Measurements from ENCODE around the gene TENT5C. TPM values are rescaled to one million over a fixed set of nuclear protein-coding genes. Genes with fewer than 3 reads are reported as not detected.
"Not testable (repeated sequence)": the region's sequence is repeated elsewhere in the genome, so short reads cannot be mapped to it uniquely, and the experiment has no call there.

TENT5C gene
- 1 to 10 TPM; 2.4 to 3.7 (median 3.5) TPM for polyA plus RNA-seq (ENCODE audit: insufficient read length in 3 of 3)
- long read RNA-seq, donor 1, full-length matches to known transcripts = 2 of 2 reads
- long read RNA-seq, donor 1, partial matches to known transcripts = 0 of 2 reads
- long read RNA-seq, donor 1, other reads (novel, unspliced or antisense) = 0 of 2 reads
- long read RNA-seq, donor 2 = 0 reads
- long read RNA-seq, donor 3 = 0 reads
- long read RNA-seq, donor 4 = 0 reads
- long read RNA-seq, donor 5 = 0 reads
- long read RNA-seq, donor 6 = 0 reads
- long read RNA-seq, donor 7, full-length matches to known transcripts = 4 of 4 reads
- long read RNA-seq, donor 7, partial matches to known transcripts = 0 of 4 reads
- long read RNA-seq, donor 7, other reads (novel, unspliced or antisense) = 0 of 4 reads
- long read RNA-seq, donor 8, full-length matches to known transcripts = 4 of 4 reads
- long read RNA-seq, donor 8, partial matches to known transcripts = 0 of 4 reads
- long read RNA-seq, donor 8, other reads (novel, unspliced or antisense) = 0 of 4 reads
- long read RNA-seq, donor 9, full-length matches to known transcripts = 1 of 1 reads
- long read RNA-seq, donor 9, partial matches to known transcripts = 0 of 1 reads
- long read RNA-seq, donor 9, other reads (novel, unspliced or antisense) = 0 of 1 reads
- long read RNA-seq, donor 10 = 0 reads
- long read RNA-seq, donor 11, full-length matches to known transcripts = 2 of 2 reads
- long read RNA-seq, donor 11, partial matches to known transcripts = 0 of 2 reads
- long read RNA-seq, donor 11, other reads (novel, unspliced or antisense) = 0 of 2 reads
- long read RNA-seq, donor 12, full-length matches to known transcripts = 1 of 1 reads
- long read RNA-seq, donor 12, partial matches to known transcripts = 0 of 1 reads
- long read RNA-seq, donor 12, other reads (novel, unspliced or antisense) = 0 of 1 reads
- long read RNA-seq, donor 13 = 0 reads
- long read RNA-seq, donor 14 = 0 reads
- long read RNA-seq, donor 15, full-length matches to known transcripts = 2 of 2 reads
- long read RNA-seq, donor 15, partial matches to known transcripts = 0 of 2 reads
- long read RNA-seq, donor 15, other reads (novel, unspliced or antisense) = 0 of 2 reads
- long read RNA-seq, donor 16, full-length matches to known transcripts = 1 of 1 reads
- long read RNA-seq, donor 16, partial matches to known transcripts = 0 of 1 reads
- long read RNA-seq, donor 16, other reads (novel, unspliced or antisense) = 0 of 1 reads

GRCh38 chr1:117605774-117606648 is at the start of gene TENT5C:
TSS of gene TENT5C (plus strand) at chr1:117606048. CDS start at chr1:117622869, 16,821 bp downstream.
- DNase-seq = peak; percentile 97

GRCh38 chr1:117556341-117556740 is 49.5 kb upstream of the TENT5C start:
- DNase-seq = no peak

GRCh38 chr1:117556976-117557375 is 48.9 kb upstream of the TENT5C start:
- no peak for DNase-seq

GRCh38 chr1:117558451-117558850 is 47.4 kb upstream of the TENT5C start:
- not testable (repeated sequence) for DNase-seq

GRCh38 chr1:117559139-117559538 is 46.7 kb upstream of the TENT5C start:
- no peak for DNase-seq

DNA sequence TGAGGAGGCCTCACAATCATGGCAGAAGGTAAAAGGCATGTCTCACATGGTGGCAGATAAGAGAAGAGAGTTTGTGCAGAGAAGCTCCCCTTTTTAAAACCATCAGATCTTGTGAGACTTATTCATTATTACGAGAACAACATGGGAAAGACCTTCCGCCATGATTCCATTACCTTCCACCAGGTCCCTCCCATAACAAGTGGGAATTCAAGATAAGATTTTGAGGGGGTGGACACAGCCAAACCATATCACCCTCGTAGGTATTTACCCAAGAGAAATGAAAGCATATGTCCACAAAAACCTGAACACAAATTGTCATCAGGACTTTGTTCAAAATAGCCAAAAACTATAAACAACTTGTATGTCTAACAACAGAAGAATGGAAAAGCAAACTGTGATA is 45.9 kb upstream of the TENT5C start:
- no peak for DNase-seq

DNA sequence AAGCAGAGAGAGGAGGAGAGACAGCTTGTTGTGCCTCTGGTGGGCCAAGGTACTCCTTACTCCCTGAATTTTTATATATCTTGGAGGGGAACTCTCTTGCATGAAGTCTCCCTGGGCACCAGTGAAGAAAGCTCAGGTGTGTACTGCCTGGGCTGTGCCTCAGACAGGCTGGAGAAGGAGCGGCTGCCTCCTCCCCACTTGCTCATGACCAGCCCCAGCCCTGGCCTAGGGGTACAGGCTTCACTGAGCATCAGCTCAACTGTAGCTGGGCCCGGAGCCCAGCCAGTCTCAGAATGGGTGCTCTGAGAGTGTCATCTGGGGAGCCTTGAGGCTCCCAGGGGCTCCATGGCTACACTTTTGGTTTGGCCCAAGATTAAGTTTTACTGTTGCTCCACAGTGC is 44.8 kb upstream of the TENT5C start:
- DNase-seq = no peak

- no peak for DNase-seq
These were observed 44.3 kb upstream of the TENT5C start for GRCh38 chr1:117561551-117561950.

DNA sequence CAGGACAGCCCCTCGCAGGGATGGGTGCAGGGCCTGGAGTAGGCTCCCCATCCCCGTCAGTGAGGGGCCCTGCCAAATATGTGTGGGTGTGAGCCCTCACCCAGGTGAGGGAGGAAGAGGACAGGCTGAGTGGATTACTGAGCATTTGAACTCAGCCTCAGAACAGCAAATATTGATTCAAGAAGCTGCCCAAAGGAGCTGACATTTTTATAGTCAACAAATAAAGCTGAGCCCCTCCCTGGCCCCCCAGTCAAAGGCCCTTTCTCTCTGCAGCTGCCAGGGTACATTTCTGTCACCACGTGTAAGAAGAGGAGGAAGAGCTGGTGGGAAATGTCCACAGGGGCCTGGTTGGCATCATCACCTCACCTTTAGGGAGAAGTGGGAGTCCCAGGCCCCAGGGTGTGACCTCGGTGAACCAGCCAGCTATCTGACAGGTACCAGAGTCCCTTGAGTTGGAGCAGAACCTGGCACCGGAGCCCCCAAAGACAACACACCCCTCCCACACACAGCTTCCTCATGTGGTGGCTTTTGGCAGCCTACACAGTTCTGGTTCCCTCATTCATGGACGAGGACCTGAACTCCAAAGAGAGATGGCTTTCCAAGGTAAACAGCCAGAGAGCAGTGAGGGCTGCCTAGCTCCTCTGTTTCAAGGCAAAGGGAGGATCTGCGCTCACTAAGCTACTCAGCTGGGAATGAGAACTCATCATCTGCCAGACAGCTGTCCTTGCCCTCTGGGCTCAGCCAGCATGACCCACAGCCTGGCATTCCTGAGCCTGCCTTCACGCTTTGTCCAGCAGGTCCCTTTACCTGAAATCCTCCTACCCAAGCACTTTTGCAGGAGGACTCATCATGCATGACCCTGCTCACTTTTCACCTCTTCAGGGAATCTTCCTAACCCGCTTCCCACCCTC is 43.0 kb upstream of the TENT5C start:
- DNase-seq = no peak

GRCh38 chr1:117563492-117563875 is 42.4 kb upstream of the TENT5C start:
- no peak for DNase-seq

GRCh38 chr1:117564227-117565075 is 41.4 kb upstream of the TENT5C start:
- DNase-seq = no peak

- DNase-seq = no peak
These were observed 40.7 kb upstream of the TENT5C start for GRCh38 chr1:117565076-117565556.

GRCh38 chr1:117565745-117566455 is 39.9 kb upstream of the TENT5C start:
- DNase-seq = no peak

DNA sequence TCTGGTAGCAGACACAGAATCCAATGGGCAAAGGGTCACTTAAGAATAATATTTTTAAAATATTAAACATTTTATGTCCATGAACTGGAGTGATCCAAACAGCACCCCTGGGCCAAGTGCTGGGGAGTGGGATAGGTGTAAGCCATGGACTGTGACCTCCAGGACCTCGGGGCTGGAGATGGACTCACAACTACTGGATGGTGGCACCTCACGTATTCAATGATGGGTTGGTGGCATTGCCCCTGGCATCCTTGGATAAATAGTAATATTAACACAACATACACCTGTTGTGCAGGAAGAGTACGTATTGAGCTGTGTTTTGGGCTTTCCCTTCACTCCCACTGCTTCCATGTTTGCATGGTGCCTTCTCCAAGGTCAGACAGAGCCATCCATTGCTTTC is 39.3 kb upstream of the TENT5C start:
- DNase-seq = no peak

- DNase-seq = no peak
These were observed 38.4 kb upstream of the TENT5C start for GRCh38 chr1:117567435-117567834.

DNA sequence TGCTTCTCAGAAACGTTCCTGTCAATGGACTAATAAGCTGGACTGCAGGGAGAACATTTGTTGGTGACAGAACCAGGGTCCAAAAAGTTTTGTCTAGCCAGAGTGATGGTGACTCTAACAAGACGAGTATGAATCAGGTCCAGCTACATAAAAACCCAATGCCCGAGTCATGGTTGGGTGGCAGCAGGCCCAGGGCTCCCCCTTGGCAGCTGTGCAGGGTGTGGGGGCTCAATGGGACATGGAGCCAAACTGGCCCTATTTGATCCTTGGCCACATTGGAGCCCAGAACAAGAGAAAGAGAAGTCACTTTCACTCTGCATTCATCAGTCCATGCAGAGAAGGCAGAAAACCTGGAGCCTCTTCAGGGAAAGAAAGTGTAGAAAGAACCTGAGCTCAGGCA is 37.9 kb upstream of the TENT5C start:
- DNase-seq = no peak

DNA sequence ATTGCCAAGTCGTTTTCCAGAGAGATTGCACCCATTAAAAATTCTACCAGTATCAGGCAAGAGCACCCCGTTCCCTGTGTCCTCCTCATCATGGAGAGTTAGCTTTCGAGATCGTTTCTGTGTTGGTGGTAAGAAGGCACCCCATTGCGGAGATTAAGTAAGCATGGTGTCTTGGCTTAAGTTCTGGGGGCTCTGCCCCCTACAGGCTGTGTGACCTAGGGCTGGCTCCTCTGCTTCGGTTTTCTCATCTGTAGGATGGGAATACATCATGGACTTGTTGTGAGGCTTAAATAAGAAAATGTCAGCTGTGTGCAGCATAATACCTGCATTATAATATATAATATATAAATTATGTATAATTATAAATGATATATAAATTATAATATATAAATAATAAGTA is 36.8 kb upstream of the TENT5C start:
- DNase-seq = no peak

DNA sequence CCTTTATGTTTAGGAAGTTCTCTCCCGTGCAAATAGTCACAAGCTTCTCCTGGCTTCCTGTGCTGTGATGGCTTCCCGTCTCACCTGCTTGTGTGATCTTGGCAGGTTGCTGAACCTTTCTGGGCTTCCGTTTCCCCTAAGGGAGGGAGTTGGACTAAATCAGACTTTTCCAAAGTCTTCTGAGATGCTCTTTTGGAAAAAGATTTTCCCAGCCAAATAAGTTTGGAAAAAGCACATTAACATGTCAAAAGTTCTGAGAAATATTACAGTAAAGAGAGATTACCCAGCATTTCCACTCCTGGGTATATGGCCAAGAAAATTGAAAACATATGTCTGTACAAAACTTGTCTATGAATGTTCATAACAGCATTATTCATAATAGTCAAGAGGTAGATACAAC is 36.0 kb upstream of the TENT5C start:
- no peak for DNase-seq
